Measurements from ENCODE around the gene PMF1.

PMF1 gene

GRCh38 chr1:156229809-156230472 lies 17.1 kb downstream of the PMF1 start:
- H3K4me3 ChIP-seq (ENCODE audit: low read depth, low read length) = no peak overlapping the region
- no peak for TF ChIP-seq CTCF (IDR thresholded peaks at IDR 0.05; ENCODE audit: borderline replicate concordance, insufficient read depth, low read depth, low read length)

- no peak overlapping the region for H3K4me3 ChIP-seq (ENCODE audit: low read depth, low read length)
- no peak for TF ChIP-seq CTCF (IDR thresholded peaks at IDR 0.05; ENCODE audit: borderline replicate concordance, insufficient read depth, low read depth, low read length)
These were observed 17.6 kb downstream of the PMF1 start for GRCh38 chr1:156230473-156230837.

GRCh38 chr1:156232201-156232894 lies 19.5 kb downstream of the PMF1 start:
- no peak for TF ChIP-seq CTCF (IDR thresholded peaks at IDR 0.05; ENCODE audit: borderline replicate concordance, insufficient read depth, low read depth, low read length)
- no peak overlapping the region for H3K4me3 ChIP-seq (ENCODE audit: low read depth, low read length)

GRCh38 chr1:156233426-156234127 lies 20.8 kb downstream of the PMF1 start:
- no peak for TF ChIP-seq CTCF (IDR thresholded peaks at IDR 0.05; ENCODE audit: borderline replicate concordance, insufficient read depth, low read depth, low read length)
- H3K4me3 ChIP-seq (ENCODE audit: low read depth, low read length) = no peak overlapping the region

GRCh38 chr1:156236164-156236563 lies 23.4 kb downstream of the PMF1 start:
- TF ChIP-seq CTCF (IDR thresholded peaks at IDR 0.05; ENCODE audit: borderline replicate concordance, insufficient read depth, low read depth, low read length) = no peak
- H3K4me3 ChIP-seq (ENCODE audit: low read depth, low read length) = no peak overlapping the region

GRCh38 chr1:156238248-156238647 lies 25.4 kb downstream of the PMF1 start:
- no peak overlapping the region for H3K4me3 ChIP-seq (ENCODE audit: low read depth, low read length)

More at GRCh38 chr1:156238248-156238647, 25.4 kb downstream of the PMF1 start:
- TF ChIP-seq CTCF (IDR thresholded peaks at IDR 0.05; ENCODE audit: borderline replicate concordance, insufficient read depth, low read depth, low read length) = no peak
